ENCODE results near the gene EPB41L1. TPM values are rescaled to one million over a fixed set of nuclear protein-coding genes. Genes with fewer than 3 reads are reported as not detected.

EPB41L1 gene
- total and polyA plus RNA-seq, 4 experiments from 2014 or later: 0.17 to 0.30 TPM; not detected in 2

DNA sequence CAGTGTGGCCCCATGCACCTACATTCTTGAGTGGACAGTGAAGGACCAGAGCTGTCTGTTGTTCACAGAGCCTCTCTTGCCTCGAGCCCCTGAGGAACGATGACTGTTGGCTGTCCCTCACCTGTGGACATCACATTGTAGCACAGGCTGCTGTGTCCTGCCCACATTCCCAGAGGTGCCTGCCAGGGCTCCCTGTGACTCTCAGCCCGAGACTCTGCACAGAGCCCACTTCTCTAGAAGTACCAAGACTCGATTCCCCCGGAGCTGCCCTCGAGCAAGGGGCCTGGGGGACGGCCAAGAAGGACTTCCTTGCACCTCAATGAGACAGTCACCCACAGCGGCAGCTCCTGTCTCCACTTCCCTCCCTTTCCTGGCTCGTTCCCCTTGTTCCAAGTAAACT lies 123.0 kb downstream of the EPB41L1 start:
- H3K9me3 Mint-ChIP-seq: peaks cover 0 to 2% (median 0%) of the 10 kb centered on the region in 8 donors
- H3K4me3 Mint-ChIP-seq: no peak overlapping the region
- Histone ChIP-seq H3K27me3 (ENCODE audit: insufficient read depth, low read length) (no peaks in the 10 kb centered on the region), H3K27ac (ENCODE audit: low read depth, low read length) (no peak overlapping the region), H3K36me3 (ENCODE audit: insufficient read depth, low read length) (no peaks in the 10 kb centered on the region), H3K9me3 (ENCODE audit: control insufficient read depth in 1 of 2, low read length in 2 of 2) (no peaks in the 10 kb centered on the region), H3K4me3 (ENCODE audit: low read length in 2 of 2) (no peak overlapping the region), H3K4me1 (ENCODE audit: insufficient read depth, low read length) (no peaks in the 10 kb centered on the region)
- H3K36me3 Mint-ChIP-seq: no peaks in the 10 kb centered on the region
- H3K27me3 Mint-ChIP-seq: peaks cover 15 to 32% of the 10 kb centered on the region in 2 donors
- H3K4me1 Mint-ChIP-seq: no peaks in the 10 kb centered on the region
- POLR2A ChIA-PET (ENCODE audit: partially characterized antibody): no interaction called here
- H3K27ac Mint-ChIP-seq: no peak overlapping the region
- CTCF ChIA-PET (ENCODE audit: partially characterized antibody): no interaction called here
- no peak for DNase-seq
- intact Hi-C loops (cut with micrococcal nuclease): no loop called here

DNA sequence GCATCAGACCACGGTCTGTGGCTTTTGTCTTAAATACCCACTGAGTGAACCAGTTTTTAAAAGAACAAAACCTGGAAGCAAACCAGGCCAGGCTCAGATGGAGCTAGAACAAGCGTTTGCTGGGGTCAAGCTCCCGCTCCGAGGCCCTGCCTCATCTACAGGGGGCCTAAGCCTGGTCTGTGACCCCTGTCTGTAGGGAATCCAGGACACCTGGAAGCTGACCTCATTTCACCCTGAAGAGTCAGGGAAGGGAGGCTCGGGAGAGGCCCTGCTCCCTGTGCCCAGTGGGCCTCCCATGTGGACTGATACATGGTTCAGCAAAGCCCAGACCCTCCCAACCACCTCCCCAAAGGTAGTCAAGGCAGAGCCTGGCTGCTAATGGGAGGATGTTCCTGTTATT lies 124.8 kb downstream of the EPB41L1 start:
- Histone ChIP-seq H3K4me3 (ENCODE audit: low read length in 2 of 2) (no peak overlapping the region), H3K36me3 (ENCODE audit: insufficient read depth, low read length) (no peaks in the 10 kb centered on the region), H3K9me3 (ENCODE audit: control insufficient read depth in 1 of 2, low read length in 2 of 2) (no peaks in the 10 kb centered on the region), H3K27ac (ENCODE audit: low read depth, low read length) (no peak overlapping the region), H3K4me1 (ENCODE audit: insufficient read depth, low read length) (no peaks in the 10 kb centered on the region), H3K27me3 (ENCODE audit: insufficient read depth, low read length) (no peaks in the 10 kb centered on the region)
- CTCF ChIA-PET (ENCODE audit: partially characterized antibody): no interaction called here
- Mint-ChIP-seq H3K27ac (no peak overlapping the region), H3K9me3 (peaks cover 0 to 5% (median 0%) of the 10 kb centered on the region in 8 donors), H3K36me3 (no peaks in the 10 kb centered on the region), H3K4me1 (no peaks in the 10 kb centered on the region), H3K4me3 (no peak overlapping the region), H3K27me3 (peaks cover 17 to 35% of the 10 kb centered on the region in 2 donors)
- DNase-seq: no peak
- POLR2A ChIA-PET (ENCODE audit: partially characterized antibody): no interaction called here
- intact Hi-C loops (cut with micrococcal nuclease): no loop called here

DNA sequence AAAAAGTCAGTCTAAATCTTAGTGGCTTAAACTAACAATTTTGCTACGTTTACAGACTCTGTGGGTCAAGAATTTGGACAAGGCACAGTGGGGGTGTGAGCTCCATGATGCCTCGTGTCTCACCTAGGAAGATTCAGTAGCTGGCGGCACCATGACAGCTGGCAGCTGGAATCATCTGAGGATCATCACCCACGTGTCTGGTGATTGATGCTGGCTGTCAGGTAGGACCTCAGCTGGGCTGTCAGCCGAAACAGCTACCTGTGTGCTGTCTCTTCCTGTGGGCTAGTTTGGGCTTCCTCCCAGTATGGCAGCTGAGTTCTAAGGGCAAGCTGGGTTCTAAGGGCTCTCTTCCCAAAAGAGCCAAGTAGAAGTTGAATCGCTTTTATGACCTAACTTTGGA lies 125.2 kb downstream of the EPB41L1 start:
- CTCF ChIA-PET (ENCODE audit: partially characterized antibody): no interaction called here
- intact Hi-C loops (cut with micrococcal nuclease): no loop called here
- H3K9me3 ChIP-seq (ENCODE audit: control insufficient read depth in 1 of 2, low read length in 2 of 2): no peaks in the 10 kb centered on the region
- Mint-ChIP-seq H3K27me3 (peaks cover 20 to 36% of the 10 kb centered on the region in 2 donors), H3K9me3 (peaks cover 0 to 5% (median 0%) of the 10 kb centered on the region in 8 donors), H3K4me3 (no peak overlapping the region), H3K4me1 (no peaks in the 10 kb centered on the region), H3K27ac (no peak overlapping the region), H3K36me3 (no peaks in the 10 kb centered on the region)
- H3K27me3 ChIP-seq (ENCODE audit: insufficient read depth, low read length): no peaks in the 10 kb centered on the region
- no peak overlapping the region for H3K27ac ChIP-seq (ENCODE audit: low read depth, low read length)
- POLR2A ChIA-PET (ENCODE audit: partially characterized antibody): no interaction called here
- DNase-seq: no peak
- H3K36me3 ChIP-seq (ENCODE audit: insufficient read depth, low read length): no peaks in the 10 kb centered on the region
- no peak overlapping the region for H3K4me3 ChIP-seq (ENCODE audit: low read length in 2 of 2)
- no peaks in the 10 kb centered on the region for H3K4me1 ChIP-seq (ENCODE audit: insufficient read depth, low read length)

DNA sequence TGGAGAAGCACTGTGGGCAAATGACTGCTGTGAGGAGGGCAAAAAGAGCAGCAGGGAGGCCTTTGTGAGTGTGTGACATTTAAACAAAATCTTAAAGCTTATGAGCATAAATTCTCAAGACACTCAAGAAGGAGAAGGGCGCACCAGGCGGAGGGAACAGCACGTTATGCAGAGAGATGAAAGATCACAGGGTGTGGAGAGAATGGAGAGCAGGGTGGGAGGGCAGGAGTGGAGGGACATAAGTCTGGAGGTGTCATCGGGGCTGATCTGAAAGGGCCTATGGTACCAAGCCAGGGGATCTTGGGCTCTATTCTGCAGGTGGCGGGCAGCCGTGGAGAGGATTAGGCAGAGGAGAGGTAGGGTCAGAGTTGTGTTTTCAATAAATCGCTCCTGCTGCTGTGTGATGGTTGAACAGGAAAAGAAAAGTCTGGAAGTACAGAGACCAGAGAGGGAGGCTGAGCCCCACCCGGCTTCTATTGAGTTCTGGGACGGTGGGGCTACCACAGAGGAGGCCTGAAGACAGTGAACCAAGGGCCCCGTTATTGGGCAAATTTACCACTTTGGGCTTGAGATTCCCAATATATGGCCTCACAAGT lies 127.3 kb downstream of the EPB41L1 start:
- H3K27me3 ChIP-seq (ENCODE audit: insufficient read depth, low read length): no peaks in the 10 kb centered on the region
- no peak overlapping the region for H3K27ac Mint-ChIP-seq
- DNase-seq: no peak
- peaks cover 0 to 5% (median 0%) of the 10 kb centered on the region in 8 donors for H3K9me3 Mint-ChIP-seq
- H3K4me1 ChIP-seq (ENCODE audit: insufficient read depth, low read length): no peaks in the 10 kb centered on the region
- H3K36me3 ChIP-seq (ENCODE audit: insufficient read depth, low read length): no peaks in the 10 kb centered on the region
- intact Hi-C loops (cut with micrococcal nuclease): no loop called here
- H3K4me3 Mint-ChIP-seq: no peak overlapping the region
- ChIA-PET CTCF (ENCODE audit: partially characterized antibody) (no interaction called here), POLR2A (ENCODE audit: partially characterized antibody) (no interaction called here)
- H3K27ac ChIP-seq (ENCODE audit: low read depth, low read length): no peak overlapping the region
- H3K4me1 Mint-ChIP-seq: no peaks in the 10 kb centered on the region
- H3K27me3 Mint-ChIP-seq: peaks cover 20 to 40% of the 10 kb centered on the region in 2 donors
- no peak overlapping the region for H3K4me3 ChIP-seq (ENCODE audit: low read length in 2 of 2)
- H3K36me3 Mint-ChIP-seq: no peaks in the 10 kb centered on the region
- H3K9me3 ChIP-seq (ENCODE audit: control insufficient read depth in 1 of 2, low read length in 2 of 2): no peaks in the 10 kb centered on the region

Other genes with a start within 250 kb of the EPB41L1 start
- gene SCAND1, start 200.2 kb upstream of the EPB41L1 start, total RNA-seq: 10 to 100 TPM; 45.1 to 53.8 TPM
- 100 to 1,000 TPM; 124 to 185 TPM for gene SCAND1, start 200.2 kb upstream of the EPB41L1 start, polyA plus RNA-seq
- gene CNBD2, start 186.2 kb upstream of the EPB41L1 start, total RNA-seq: 1 to 10 TPM; 7.8 to 8.2 TPM
- 1 to 10 TPM; 6.7 to 7.2 TPM for gene CNBD2, start 186.2 kb upstream of the EPB41L1 start, polyA plus RNA-seq
- 10 to 100 TPM; 21.7 to 23.0 TPM for gene AAR2, start 81.7 kb downstream of the EPB41L1 start, total RNA-seq
- 10 to 100 TPM; 42.2 to 54.3 TPM for gene AAR2, start 81.7 kb downstream of the EPB41L1 start, polyA plus RNA-seq
- gene DLGAP4, start 151.6 kb downstream of the EPB41L1 start, total RNA-seq: 10 to 100 TPM; 38.1 to 50.2 TPM
- 10 to 100 TPM; 13.3 to 23.9 TPM for gene DLGAP4, start 151.6 kb downstream of the EPB41L1 start, polyA plus RNA-seq